H9 (cell line): ENCODE measurements around the gene NMRK1. TPM values are rescaled to one million over a fixed set of nuclear protein-coding genes. Genes with fewer than 3 reads are reported as not detected.

Experiments used
- DNase-seq: peaks from one replicate; pipeline ENCODE4 v3.0.0-alpha.2; 2017
- H2AFZ ChIP-seq: one replicate; pipeline ENCODE4 v1.6.1; 2013; ENCODE audit warnings: mild to moderate bottlenecking, low read length, control low read depth, moderate library complexity
- H2AK5ac ChIP-seq: 2 replicates; pipeline ENCODE4 v1.6.1; 2013; ENCODE audit warnings: low read length, control low read depth, mixed read lengths; ENCODE audit not compliant: insufficient read length
- H2BK120ac ChIP-seq: one replicate; pipeline ENCODE4 v1.6.1; 2013; ENCODE audit warnings: low read depth, mild to moderate bottlenecking, low read length, control low read depth, inconsistent platforms; ENCODE audit not compliant: poor library complexity, severe bottlenecking
- H2BK12ac ChIP-seq: 2 replicates; pipeline ENCODE4 v1.6.1; 2013; ENCODE audit warnings: low read length, control low read depth, mixed read lengths, low read depth; ENCODE audit not compliant: insufficient read length
- H2BK15ac ChIP-seq: 2 replicates; pipeline ENCODE4 v1.6.1; 2013; ENCODE audit warnings: low read depth, low read length, control low read depth
- H2BK20ac ChIP-seq: one replicate; pipeline ENCODE4 v1.6.1; 2013; ENCODE audit warnings: low read depth, mild to moderate bottlenecking, low read length, control low read depth, inconsistent platforms; ENCODE audit not compliant: poor library complexity, severe bottlenecking
- H2BK5ac ChIP-seq: 2 replicates; pipeline ENCODE4 v1.6.1; 2013; ENCODE audit warnings: low read length, control low read depth, mixed read lengths; ENCODE audit not compliant: insufficient read length
- H3K14ac ChIP-seq: 2 replicates; pipeline ENCODE4 v1.6.1; 2013; ENCODE audit warnings: low read length, control low read depth; ENCODE audit not compliant: insufficient read depth
- H3K18ac ChIP-seq: 2 replicates; pipeline ENCODE4 v1.6.1; 2013; ENCODE audit warnings: low read depth, mild to moderate bottlenecking, mixed read lengths, low read length, control low read depth; ENCODE audit not compliant: insufficient read length
- H3K23ac ChIP-seq: 2 replicates; pipeline ENCODE4 v1.6.1; 2013; ENCODE audit warnings: low read length, control low read depth, mixed read lengths, low read depth; ENCODE audit not compliant: insufficient read length
- H3K23me2 ChIP-seq: 2 replicates; pipeline ENCODE4 v1.6.1; 2013; ENCODE audit warnings: low read depth, mild to moderate bottlenecking, mixed read lengths, low read length, control low read depth; ENCODE audit not compliant: insufficient read length, poor library complexity, severe bottlenecking
- H3K27ac ChIP-seq: 2 replicates; pipeline ENCODE4 v1.5.1; 2013; ENCODE audit warnings: low read length, control low read depth, mixed read lengths, low read depth; ENCODE audit not compliant: insufficient read length
- H3K27me3 ChIP-seq: 2 replicates; pipeline ENCODE4 v1.6.1; 2013; ENCODE audit warnings: low read length, control low read depth, inconsistent platforms; ENCODE audit not compliant: insufficient read depth
- H3K4ac ChIP-seq: 2 replicates; pipeline ENCODE4 v1.6.1; 2013; ENCODE audit warnings: low read depth, mild to moderate bottlenecking, control low read depth, inconsistent platforms, low read length, moderate library complexity
- H3K4me1 ChIP-seq: 2 replicates; pipeline ENCODE4 v1.6.1; 2013; ENCODE audit warnings: low read length, control low read depth, inconsistent platforms; ENCODE audit not compliant: insufficient read depth
- H3K4me2 ChIP-seq: 2 replicates; pipeline ENCODE4 v1.6.1; 2013; ENCODE audit warnings: low read length, control low read depth, mixed read lengths; ENCODE audit not compliant: insufficient read length, insufficient read depth
- H3K56ac ChIP-seq: 2 replicates; pipeline ENCODE4 v1.6.1; 2013; ENCODE audit warnings: low read depth, mild to moderate bottlenecking, mixed read lengths, low read length, control low read depth; ENCODE audit not compliant: insufficient read length
- H3K79me1 ChIP-seq: 2 replicates; pipeline ENCODE4 v1.6.1; 2013; ENCODE audit warnings: low read depth, mild to moderate bottlenecking, moderate library complexity, low read length, control low read depth, inconsistent platforms; ENCODE audit not compliant: insufficient read depth, poor library complexity, severe bottlenecking
- H3K79me2 ChIP-seq: 2 replicates; pipeline ENCODE4 v1.6.1; 2013; ENCODE audit warnings: low read length, control low read depth, inconsistent platforms; ENCODE audit not compliant: insufficient read depth
- H3K9ac ChIP-seq: 2 replicates; pipeline ENCODE4 v1.6.1; 2013; ENCODE audit warnings: low read length, control low read depth, mixed read lengths; ENCODE audit not compliant: insufficient read length; ENCODE audit errors: extremely low read depth
- H3K9me3 ChIP-seq: one replicate; pipeline ENCODE4 v1.6.1; 2013; ENCODE audit warnings: low read depth, low read length, inconsistent platforms; ENCODE audit not compliant: control insufficient read depth
- H3T11ph ChIP-seq: one replicate; pipeline ENCODE4 v1.6.1; 2013; ENCODE audit warnings: mild to moderate bottlenecking, low read length, control low read depth, inconsistent platforms
- H4K20me1 ChIP-seq: one replicate; pipeline ENCODE4 v1.6.1; 2013; ENCODE audit not compliant: control insufficient read depth, insufficient read length, insufficient read depth
- H4K5ac ChIP-seq: 2 replicates; pipeline ENCODE4 v1.6.1; 2013; ENCODE audit warnings: low read depth, mild to moderate bottlenecking, mixed read lengths, low read length, control low read depth; ENCODE audit not compliant: insufficient read length
- H4K8ac ChIP-seq: replicated peaks from 2 replicates; pipeline ENCODE4 v1.6.1; 2013; ENCODE audit warnings: low read length, control low read depth, mixed read lengths, low read depth; ENCODE audit not compliant: insufficient read length
- H4K91ac ChIP-seq: 2 replicates; pipeline ENCODE4 v1.6.1; 2013; ENCODE audit warnings: low read depth, mild to moderate bottlenecking, moderate library complexity, mixed read lengths, low read length, control low read depth; ENCODE audit not compliant: insufficient read length
- H3K27ac Mint-ChIP-seq, 3 experiments: 2 replicates in 2 of 3; 3 replicates in 1 of 3; pipeline ENCODE4 v1.8.0; 2020 to 2021; ENCODE audit warnings: mixed read lengths in 3 of 3, mild to moderate bottlenecking in 1 of 3, moderate library complexity in 1 of 3
- H3K27me3 Mint-ChIP-seq: 2 replicates; pipeline ENCODE4 v1.8.0; 2021; ENCODE audit warnings: low read depth, mild to moderate bottlenecking, moderate library complexity, mixed read lengths
- H3K36me3 Mint-ChIP-seq, 3 experiments: 2 replicates in 2 of 3; 3 replicates in 1 of 3; pipeline ENCODE4 v1.8.0; 2020 to 2021; ENCODE audit warnings: low read depth in 3 of 3, mixed read lengths in 3 of 3; ENCODE audit not compliant: insufficient read depth in 1 of 3
- H3K4me1 Mint-ChIP-seq, 2 experiments: 2 replicates each; pipeline ENCODE4 v1.8.0; 2020; ENCODE audit warnings: mixed read lengths in 2 of 2
- H3K4me3 Mint-ChIP-seq, 2 experiments: 2 replicates in 1 of 2; 3 replicates in 1 of 2; pipeline ENCODE4 v1.8.0; 2020 to 2021; ENCODE audit warnings: mild to moderate bottlenecking in 2 of 2, mixed read lengths in 2 of 2, moderate library complexity in 1 of 2
- H3K9me3 Mint-ChIP-seq, 2 experiments: 2 replicates in 1 of 2; 3 replicates in 1 of 2; pipeline ENCODE4 v1.8.0; 2020; ENCODE audit warnings: mild to moderate bottlenecking in 2 of 2, mixed read lengths in 2 of 2, moderate library complexity in 1 of 2
- CTCF ChIP-seq: fragments of 200-600 bp; sonication (generic); conservative IDR thresholded peaks from 3 replicates; pipeline ENCODE4 v1.8.0; 2021; ENCODE audit warnings: antibody characterized with exemption, mild to moderate bottlenecking
- WGBS: extraction: QIAGEN DNeasy Blood & Tissue Kit; methylation state at CpG from one replicate; pipeline ENCODE4 v1.1.7; 2013; ENCODE audit warnings: missing lambda C conversion rate, low lambda C conversion rate, mixed read lengths; ENCODE audit not compliant: insufficient read length; ENCODE audit errors: extremely low coverage; 5-methylcytosine and 5-hydroxymethylcytosine counted together
- total RNA-seq: library from RNA; stranded (reverse); gene quantifications from 2 replicates; pipeline ENCODE4 v1.2.1, GENCODE V29; 2021

Gene NMRK1
- total RNA-seq, 1 experiment from 2014 or later = 3.0 TPM

GRCh38 chr9:75089373-75089766, 1.4 kb upstream of the NMRK1 start:
- H3K14ac ChIP-seq = no peak overlapping the region
- peaks cover 2% of the 10 kb centered on the region; the same call in 1 of the 2 replicates for H3K4me1 ChIP-seq
- H3K4me1 Mint-ChIP-seq = peaks cover 32 to 34% of the 10 kb centered on the region in 2 experiments
- H2BK120ac ChIP-seq = no peak overlapping the region
- no peak overlapping the region for H3K23ac ChIP-seq
- H2AK5ac ChIP-seq = no peak overlapping the region
- H3K27me3 ChIP-seq = no peaks in the 10 kb centered on the region
- no peak overlapping the region for H2BK15ac ChIP-seq
- H3K27ac Mint-ChIP-seq = 0 out of 7 replicates have a peak overlapping the region, but pooled peaks of 1 of the 3 experiments have one; percentile 51
- H3K36me3 Mint-ChIP-seq = no peaks in the 10 kb centered on the region
- WGBS = no CpG with 5 or more reads among the region's 11 CpGs
- H4K91ac ChIP-seq = no peak overlapping the region
- no peaks in the 10 kb centered on the region for H3K9me3 ChIP-seq
- H3K4me3 Mint-ChIP-seq = peak overlapping the region; percentile 93 to 99
- peaks cover 8% of the 10 kb centered on the region for H3K23me2 ChIP-seq
- H3K9me3 Mint-ChIP-seq = no peaks in the 10 kb centered on the region; a peak in 1 of 5 replicates
- H3K27me3 Mint-ChIP-seq = no peaks in the 10 kb centered on the region; the same call in 1 of the 2 replicates
- H4K5ac ChIP-seq = no peak overlapping the region
- peak overlapping the region; percentile 64 for H3K9ac ChIP-seq
- no peak for TF ChIP-seq CTCF
- H3K4me2 ChIP-seq = peak overlapping the region; percentile 99
- H2BK20ac ChIP-seq = no peak overlapping the region
- H3T11ph ChIP-seq = no peak overlapping the region
- no peak overlapping the region for H3K27ac ChIP-seq
- no peak overlapping the region for H2BK5ac ChIP-seq
- DNase-seq = no peak
- H3K18ac ChIP-seq = no peak overlapping the region
- no peak overlapping the region for H3K4ac ChIP-seq
- H4K20me1 ChIP-seq = no peaks in the 10 kb centered on the region
- no peak overlapping the region for H3K56ac ChIP-seq
- H3K79me1 ChIP-seq = no peaks in the 10 kb centered on the region
- H3K79me2 ChIP-seq = no peaks in the 10 kb centered on the region; the same call in 1 of the 2 replicates
- H4K8ac ChIP-seq = no peak overlapping the region
- no peak overlapping the region for H2AFZ ChIP-seq
- H2BK12ac ChIP-seq = no peak overlapping the region
